ENCODE measurements around the gene EVA1A.

Gene EVA1A

DNA sequence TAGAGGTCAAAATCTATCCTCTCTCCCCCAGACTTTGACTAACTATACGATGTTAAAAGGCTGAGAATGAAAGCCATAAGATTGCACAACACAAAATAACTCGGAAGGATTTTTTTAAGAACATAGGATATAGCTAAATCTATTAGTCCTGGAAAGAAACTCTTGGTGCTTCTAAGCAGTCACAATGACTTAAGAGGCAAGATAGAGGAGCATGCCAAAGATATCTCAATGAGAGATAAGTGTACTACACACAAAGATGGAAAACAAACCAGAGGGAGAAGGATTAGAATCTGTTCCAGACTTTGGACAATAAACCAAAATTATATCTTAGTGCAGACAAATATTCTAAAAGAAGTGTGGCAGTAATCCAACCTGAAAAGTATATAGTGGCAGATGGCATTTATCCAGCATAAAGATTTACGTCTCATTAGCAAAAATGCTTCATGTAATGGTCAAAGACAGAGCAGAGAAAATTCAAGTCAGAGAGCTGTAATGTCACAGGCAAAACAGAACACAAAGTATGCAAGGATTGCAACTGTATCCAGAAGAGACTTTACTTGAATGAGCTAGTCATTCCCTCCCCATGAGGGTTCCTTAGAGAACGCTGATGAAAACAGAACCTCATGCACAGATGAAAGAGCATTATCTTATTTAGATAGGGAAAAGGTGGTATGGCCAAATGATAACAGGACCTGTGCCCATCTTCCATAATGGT lies 28.8 kb upstream of the EVA1A start:
- DNase-seq (ENCODE audit: low read depth in 2 of 2), result no peak

DNA sequence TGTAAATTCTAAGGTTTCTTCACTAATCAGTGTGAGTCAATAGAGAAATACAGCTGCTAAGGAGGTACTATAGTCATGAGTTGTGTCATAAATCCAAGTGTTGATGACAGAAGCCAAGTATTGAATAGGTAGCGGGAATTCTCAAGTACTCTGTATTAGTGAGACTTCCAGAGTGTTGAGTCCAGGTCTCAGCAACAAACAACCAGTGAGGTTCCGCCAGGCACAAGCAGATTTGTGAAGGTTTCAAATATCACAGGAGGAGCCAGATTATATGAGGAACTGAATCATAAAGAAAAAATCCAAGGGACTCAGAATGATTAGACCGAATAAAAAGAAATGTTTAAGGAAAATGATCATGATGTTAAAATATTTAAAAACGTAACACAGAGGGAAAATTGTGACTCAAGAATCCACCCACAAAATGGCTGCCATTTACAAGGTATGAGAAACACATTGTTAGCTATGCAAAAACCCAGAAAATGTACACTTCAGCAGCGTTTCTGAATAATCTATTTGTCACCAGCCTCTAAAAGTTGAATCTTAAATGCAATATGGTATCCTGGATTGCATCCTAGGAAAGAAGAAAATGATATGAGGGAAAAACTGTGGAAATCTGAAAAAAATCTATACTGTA lies 27.3 kb upstream of the EVA1A start:
- no peak for DNase-seq (ENCODE audit: low read depth in 2 of 2)

DNA sequence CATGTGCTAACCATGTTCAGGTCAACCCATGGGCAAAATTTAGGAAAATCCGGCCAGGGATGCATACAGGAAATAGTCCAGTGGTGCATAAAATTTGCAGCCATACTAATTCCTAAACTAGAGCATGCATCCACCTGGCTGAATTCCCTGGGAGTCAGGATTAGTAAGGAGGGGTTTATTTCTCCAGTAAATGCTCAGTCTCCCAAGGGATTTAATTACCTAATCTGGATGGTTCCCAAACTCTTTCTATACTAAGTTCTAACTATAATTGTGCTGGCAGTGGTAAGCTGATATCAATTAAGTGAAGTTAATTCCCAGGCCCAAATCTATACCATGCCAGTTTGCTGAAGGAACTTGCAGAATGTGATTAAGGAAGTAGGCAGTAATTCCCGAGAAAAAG lies 26.2 kb upstream of the EVA1A start:
- DNase-seq (ENCODE audit: low read depth in 2 of 2), result no peak

DNA sequence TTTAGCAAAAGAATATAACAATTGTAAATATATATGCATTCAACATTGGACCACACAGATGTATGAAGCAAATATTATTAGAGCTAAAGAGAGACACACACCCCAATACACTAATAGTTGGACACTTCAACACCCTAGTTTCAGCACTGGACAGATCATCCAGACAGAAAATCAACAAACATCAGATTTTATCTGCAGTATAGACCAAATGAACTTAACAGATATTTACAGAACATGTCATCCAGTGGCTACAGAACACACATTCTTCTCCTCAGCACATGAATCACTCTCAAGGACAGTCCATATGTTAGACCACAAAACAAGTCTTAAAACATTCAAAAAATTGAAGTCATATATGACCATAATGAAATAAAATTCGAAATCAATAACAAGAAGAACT lies 22.1 kb upstream of the EVA1A start:
- no peak for DNase-seq (ENCODE audit: low read depth in 2 of 2)

DNA sequence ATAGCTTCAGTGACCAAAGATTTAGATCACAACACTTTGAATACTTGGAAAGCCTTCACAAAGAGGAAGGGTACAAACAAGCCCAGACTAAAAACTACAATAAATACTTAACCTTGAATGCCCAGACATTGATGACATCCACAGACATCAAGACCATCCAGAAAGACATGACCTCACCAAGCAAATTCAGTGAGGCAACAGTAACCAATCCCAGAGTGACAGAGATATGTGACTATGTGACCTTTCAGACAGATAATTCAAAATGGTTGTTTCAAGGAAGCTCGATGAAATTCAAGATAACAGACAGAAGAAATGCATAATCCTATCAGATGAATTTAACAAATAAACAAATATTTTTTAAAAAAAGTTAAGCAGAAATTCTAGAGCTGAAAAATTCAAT lies 19.9 kb upstream of the EVA1A start:
- DNase-seq (ENCODE audit: low read depth in 2 of 2), result no peak

DNA sequence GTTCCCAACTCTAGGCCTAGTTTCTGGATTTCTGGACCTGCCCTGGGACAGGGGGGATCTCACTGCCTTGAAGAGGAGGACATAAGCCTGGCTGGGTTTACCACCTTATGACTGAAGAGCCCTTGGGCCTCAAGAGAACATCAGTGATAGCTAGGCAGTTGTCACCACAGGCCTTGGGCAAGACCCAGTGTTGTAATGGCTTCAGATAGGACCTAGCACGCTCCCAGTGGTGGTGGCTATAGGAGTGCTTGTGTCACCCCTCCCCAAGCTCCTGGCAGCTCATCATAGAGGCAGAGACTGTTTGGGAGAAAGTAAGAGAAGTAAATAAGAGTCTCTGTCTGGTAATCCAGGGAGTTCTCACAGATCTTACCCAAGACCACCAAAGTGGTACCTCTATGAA lies 19.4 kb upstream of the EVA1A start:
- DNase-seq (ENCODE audit: low read depth in 2 of 2), result no peak

DNA sequence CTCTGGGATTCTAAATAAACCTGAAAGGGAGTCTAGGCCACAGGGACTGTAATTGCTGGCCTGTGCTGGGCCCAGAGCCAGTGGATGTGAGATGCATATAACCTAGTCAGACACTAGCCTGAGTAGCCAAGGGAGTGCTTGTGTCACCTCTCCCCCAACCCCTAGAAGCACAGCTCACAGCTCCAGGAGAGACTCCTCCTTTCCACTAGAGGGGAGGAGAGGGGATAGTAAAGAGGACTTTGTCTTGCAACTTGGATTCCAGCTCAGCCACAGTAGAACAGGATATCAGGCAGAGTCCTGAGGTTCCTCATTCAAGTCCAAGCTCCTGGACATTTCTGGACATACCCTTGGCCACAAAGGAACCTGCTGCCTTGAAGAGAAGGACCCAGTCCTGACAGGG lies 18.4 kb upstream of the EVA1A start:
- DNase-seq (ENCODE audit: low read depth in 2 of 2), result no peak

DNA sequence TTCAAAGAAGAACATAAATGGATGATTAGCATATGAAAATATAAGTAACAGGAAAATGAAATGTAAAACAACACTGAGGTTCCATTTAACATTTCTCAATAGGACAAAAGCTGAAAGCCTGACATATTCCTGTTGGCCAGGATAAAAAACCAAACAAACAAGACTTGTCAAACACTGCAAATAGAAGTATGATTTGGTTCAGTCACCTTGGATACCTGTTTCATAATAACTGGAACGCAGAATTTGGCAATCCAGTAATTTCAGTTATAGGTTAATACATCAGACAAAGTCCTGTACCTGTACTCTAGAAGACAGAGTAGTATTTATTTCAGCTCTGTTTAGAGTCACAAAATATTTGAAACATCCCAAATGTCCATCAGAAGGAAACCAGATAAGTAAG lies 16.5 kb upstream of the EVA1A start:
- DNase-seq (ENCODE audit: low read depth in 2 of 2), result no peak

DNA sequence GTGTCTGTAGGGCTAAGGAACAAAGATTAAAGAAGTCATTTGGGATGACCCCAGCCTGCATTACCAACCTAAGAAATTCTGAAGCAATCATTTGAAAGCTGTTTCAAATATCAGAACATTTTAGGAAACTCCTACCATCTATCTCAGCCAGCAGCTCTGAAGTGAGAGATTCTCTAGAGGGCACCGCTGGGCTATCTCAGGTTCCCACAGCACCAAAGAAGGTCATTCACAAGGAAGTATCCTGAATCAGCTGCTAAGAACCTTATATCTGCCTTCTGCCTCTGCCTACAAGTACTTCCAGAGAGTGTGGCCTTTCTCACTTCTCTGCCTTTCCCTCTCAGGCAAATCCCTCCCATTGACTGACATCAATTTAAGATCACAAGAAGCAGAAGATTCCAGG lies 13.4 kb upstream of the EVA1A start:
- no peak for DNase-seq (ENCODE audit: low read depth in 2 of 2)

DNA sequence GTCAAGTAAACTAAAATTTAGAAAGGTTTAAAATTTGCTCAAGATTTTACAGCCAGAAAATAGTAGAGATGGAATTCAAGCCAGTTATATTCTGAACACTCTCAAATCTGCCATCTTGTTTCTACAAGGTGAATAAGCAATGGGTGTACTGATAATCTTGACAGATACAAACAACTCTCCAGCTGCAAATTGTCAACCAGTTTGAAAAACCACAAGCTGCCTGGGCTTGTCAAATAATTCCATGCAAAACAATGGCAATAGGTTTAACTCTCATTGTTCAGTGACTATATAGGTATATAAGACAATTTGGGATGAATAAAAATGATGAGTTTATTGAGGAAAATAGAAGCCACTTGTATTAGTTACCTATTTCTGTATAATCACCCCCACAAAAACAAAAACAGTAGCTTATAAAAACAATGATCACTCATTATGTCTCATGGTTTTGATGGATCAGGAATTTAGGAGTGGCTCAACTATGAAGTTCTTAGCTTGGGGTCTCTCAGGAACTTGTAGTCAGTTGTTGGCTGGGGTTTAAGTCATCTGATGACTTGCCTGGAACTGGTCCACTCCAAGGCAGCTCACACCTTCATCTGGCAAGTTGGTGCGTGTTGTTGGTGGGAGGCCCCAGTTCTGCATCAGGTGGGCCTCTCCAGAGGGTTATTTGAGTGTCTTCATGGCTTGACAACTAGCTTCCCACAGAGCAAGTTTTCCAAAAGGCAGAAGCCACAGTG lies 12.6 kb upstream of the EVA1A start:
- DNase-seq (ENCODE audit: low read depth in 2 of 2), result no peak

DNA sequence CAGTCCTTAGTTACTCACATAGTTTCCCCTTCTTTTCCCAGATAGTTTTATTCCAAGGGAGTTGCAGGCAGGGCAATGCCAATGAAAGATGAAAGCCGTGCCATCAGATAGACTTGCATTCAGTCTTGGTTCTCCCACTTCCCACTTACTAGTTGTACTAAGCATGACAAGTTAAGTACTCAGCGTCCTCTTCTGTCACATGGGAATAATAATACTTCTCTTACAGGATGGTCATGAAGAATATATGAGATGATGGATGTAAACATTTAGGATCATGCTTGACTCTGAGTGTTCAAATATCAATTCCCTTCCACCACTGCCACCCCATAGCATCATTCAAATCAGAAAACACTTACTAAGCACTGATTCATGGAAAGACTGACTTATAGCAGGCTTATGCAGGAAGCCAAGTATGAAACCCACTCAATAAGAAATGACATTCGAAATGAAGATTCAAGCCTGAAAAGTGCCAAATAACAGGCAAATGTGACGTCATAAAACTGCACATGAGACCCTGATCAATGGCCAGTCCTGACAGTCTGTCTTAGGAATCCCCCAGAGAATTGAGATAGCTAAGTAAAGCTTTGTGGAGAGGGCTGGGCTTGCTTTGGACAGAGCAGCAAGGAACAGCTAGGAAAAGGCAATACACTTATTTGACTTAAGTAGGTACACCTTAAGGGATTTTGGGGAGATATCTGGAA lies 11.1 kb upstream of the EVA1A start:
- no peak for DNase-seq (ENCODE audit: low read depth in 2 of 2)

DNA sequence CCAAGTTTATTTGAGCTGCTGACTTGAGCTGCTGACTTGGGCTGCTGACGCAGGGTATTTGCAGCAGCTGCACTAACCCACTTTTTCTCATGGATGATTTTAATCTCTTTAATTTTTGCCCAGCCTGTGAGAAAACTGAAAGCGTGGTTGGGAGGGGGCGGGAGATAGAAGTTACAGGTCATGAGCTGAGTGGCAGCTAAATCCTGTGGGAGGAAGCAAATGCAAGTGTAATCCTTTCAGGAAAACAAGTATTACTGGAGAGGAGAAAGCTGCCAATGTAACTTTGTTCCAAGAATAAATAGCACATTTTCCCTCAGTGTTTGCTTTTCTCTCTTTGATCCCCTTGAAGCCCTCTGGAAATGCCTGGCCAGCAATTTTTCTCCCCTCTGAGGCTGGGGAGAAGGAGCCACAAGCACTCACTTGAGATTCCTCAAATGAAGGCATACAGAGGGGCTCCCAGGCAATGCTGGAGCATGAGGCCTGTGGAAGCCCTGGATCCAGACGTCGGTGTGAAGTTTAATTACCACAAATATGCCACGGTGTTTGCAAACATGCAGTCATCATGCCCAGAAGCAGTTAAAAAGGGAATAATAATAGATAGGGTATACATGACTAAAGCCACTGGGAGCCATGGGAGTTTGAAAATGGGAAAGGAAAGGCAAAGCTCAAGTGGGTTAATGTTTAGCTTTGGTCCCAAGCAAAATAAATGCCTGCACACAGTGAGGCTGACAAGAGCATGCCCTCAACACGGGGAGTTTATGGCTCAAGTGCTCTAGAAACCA lies 10.4 kb upstream of the EVA1A start:
- DNase-seq (ENCODE audit: low read depth in 2 of 2), result no peak

DNA sequence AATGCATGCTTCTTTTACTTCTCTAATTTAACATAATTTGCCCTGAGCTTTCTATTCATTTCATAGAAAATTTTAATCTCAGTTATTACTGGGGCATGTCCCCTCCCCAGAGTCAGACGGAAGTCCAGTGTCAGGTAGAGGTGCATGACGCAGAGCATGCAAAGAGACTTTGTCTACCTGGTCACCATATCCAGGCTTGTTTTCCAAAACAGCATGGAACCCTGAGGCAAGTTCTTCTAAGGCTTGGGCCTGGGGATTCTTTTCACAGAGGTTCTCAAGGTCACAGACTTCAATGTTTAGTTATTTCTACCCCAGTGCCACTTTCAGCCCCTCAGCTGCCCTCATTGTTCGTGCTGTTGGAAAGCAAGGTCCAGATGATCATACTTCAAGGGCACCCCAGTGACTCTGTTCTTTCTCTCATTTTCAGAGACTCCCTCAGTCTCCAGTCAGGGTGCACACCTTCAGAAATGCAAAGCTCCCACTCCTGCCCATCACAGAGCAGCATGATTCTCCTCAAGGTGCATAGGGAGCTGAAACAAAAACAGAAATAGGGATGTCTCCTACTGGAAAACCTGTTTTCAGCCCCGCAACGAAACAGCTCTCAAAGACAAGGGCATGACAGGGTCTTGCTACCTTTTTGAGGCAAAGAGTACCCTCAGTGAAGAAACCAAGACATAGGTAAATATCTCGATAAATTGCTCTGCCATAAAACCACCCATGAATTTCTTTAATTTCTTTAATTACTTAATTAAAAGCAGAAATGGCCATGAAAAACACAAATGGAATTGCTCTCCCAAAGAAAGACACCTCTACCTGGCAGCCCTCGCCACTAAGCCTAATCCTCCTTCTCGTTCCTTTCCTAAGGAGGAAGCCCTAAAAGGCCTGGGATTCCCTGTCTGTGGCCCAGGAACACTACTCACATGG lies 9.5 kb upstream of the EVA1A start:
- no peak for DNase-seq (ENCODE audit: low read depth in 2 of 2)

DNA sequence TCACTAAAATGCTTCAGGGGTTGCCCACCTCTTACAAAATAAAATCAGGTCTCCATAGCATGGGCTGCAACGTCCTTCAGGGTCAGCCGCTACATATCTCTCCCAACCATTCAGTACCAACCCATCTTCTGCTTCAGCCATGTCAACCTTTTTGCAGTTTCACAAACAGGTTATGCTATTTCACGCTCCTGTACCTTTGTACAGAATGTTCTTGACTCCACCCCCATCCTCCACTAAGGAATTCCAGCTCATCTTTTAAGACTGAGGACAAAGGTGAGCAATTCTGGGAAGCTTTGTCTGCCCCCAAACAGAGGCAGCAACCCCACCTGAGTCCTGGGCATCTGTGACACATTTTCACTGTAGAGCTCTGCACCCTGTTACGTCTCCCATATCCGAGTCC lies 8.8 kb upstream of the EVA1A start:
- DNase-seq (ENCODE audit: low read depth in 2 of 2), result no peak

DNA sequence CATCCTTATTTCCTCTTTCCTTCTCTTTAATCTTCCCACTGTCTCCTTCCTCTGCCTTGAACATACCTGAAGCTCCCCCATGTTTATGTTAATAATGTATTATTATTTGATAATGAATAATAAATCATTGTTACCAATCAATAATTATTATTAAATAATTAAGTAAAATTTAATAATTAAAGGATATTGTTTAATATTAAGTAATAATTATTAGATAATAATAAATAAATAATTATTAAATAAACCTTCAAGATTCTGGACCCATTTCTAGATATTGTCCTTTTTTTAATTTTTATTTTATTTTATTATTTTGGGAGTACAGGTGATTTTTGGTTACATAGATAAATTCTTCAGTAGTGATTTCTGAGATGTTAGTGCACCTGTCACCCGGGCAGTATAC lies 7.4 kb upstream of the EVA1A start:
- no peak for DNase-seq (ENCODE audit: low read depth in 2 of 2)

DNA sequence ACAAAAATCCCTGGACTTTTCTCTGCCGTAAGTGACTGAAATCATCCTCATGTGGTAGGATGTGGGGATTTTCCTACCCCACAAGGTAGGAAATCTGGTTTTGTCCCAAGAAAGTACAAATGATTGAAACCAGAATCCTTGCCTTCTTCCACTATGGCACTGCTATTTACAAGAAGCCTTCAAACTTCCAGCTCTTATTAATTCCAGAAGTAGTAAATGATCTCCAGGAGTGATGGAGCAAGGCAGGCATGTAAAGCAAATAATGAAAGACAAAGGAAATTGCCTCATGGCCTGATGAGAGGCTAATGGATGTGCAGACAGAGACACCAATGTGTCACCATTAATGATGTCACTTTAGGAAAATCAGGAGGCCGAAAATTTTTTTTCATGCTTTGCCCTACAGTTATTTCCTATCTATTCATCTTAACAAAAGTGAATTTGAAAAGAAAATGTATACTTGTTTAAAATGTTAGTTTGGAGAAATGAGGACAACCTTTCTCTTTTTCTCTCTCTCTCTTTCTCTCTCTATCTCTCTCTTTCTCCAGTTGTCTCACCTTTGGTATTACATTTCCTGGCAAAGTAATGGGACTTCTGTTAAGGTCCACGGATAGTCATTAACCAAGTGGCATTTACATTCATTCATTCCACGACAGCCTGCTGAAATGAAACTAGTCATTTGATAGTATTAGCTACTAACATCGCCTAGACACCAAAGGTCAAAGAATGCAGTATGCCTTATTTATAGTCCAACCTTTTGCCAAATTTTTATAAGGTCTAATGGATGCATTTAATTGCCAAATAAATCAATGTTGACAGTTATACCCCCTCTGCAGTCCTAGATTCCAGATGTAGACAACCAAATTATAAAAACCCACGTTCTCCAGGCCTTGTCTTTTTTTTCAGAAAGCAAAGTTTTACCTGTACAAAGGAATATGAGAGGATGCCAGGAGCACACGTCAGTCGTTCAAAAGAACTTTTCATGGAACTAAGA lies 5.0 kb upstream of the EVA1A start:
- no peak for DNase-seq (ENCODE audit: low read depth in 2 of 2)

DNA sequence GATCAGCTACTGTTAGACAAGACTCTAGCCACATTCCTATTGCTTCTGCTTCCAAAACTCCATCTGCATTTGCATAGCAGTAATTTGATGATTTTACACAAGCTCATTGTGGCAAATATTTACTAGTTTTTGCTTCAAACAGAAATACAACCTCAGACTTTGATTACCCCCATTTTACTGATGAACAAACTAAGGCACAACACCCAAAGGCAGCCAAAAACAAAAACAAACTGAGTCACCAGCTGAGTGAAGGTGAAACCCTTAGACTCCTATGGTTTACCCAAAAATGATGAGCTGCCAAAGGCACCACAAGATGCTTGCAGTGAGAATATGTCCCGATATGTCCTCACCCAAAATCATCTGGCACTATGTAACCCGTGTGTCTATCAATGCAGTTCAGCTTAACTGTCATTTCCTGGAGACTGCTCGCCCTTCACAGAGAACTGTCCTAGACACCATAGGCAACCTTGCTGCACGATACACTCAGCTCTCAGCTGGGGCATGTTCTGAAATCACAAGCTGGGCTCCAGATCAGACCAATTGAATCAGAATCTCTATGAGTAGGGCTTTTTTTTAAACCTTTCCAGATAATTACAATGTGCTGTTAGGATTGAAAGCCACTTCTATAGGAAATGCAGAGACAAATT lies 4.1 kb upstream of the EVA1A start:
- DNase-seq (ENCODE audit: low read depth in 2 of 2), result no peak

DNA sequence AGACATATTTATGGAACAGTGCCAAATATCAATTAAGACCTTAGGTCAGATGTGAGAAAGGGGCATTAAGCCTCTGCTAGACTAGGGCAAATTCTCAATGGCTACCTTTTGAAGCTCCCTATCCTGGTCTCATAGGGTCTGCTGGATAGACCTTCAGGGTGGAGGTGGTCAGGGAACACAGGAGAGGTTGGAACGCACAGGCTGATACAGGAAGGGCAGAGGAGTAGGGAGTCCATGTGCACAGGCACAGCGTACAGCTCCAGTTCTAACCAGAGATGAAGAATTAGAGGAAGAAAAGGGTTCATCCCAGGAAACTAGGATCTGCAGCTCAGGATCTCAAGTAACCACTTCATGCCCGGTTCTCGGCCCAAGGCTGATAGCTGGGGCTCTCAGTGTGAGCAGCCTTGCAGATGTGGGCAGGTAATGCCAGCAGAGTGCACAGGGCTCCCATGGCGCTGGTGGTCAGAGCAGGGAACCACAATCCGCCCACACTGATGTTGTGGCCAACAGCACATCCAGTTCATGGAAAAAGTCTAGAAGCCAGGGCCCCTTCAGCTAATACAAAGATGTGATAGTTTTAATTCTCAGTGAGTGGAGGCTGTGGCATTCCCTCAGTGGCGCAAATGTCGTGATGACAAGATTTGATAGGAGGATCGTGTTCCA lies 3.4 kb upstream of the EVA1A start:
- DNase-seq (ENCODE audit: low read depth in 2 of 2), result no peak

All from stimulated activated CD8-positive, alpha-beta memory T cell treated with anti-CD3 and anti-CD28 coated beads, Interleukin-7, amount 100 ng/mL, for 1 hour (primary cell).